Naive thymus-derived CD8-positive, alpha-beta T cell (primary cell): Measurements from ENCODE around the gene SPATS2L. TPM values are rescaled to one million over a fixed set of nuclear protein-coding genes. Genes with fewer than 3 reads are reported as not detected.
"Not testable (repeated sequence)": the region's sequence is repeated elsewhere in the genome, so short reads cannot be mapped to it uniquely, and the experiment has no call there.

Experiments used
- ATAC-seq, 2 donors: fragments of 150-1000 bp; cut with Tn5 transposase in 1 of 2; sonication (Bioruptor Pico), chemical (Tn5 transposase) in 1 of 2; 1 replicate in 1 of 2; 2 replicates in 1 of 2; pipeline ENCODE4 v1.10.0; 2021; ENCODE audit warnings: mild to moderate bottlenecking in 2 of 2, moderate library complexity in 2 of 2
- POLR2A ChIA-PET: fragments of 350-600 bp; sonication (Branson Sonifier 250); formaldehyde crosslinking; loops from one replicate; lab custom pipeline; 2021; ENCODE audit warnings: antibody characterized with exemption; lab: Charles Lee
- DNase-seq, 10 donors: peaks; one replicate each; pipeline versions ENCODE4 v3.0.0 to v3.0.0-alpha.2; 2020 to 2022
- H3K27ac Mint-ChIP-seq, 10 donors: one replicate each; pipeline ENCODE4 v1.8.0; 2020 to 2022; ENCODE audit warnings: mild to moderate bottlenecking in 10 of 10, mixed read lengths in 10 of 10, moderate library complexity in 4 of 10, inconsistent platforms in 1 of 10
- H3K27me3 Mint-ChIP-seq, 5 donors: one replicate each; pipeline ENCODE4 v1.8.0; 2021 to 2022; ENCODE audit warnings: mixed read lengths in 5 of 5
- H3K36me3 Mint-ChIP-seq, 3 donors: one replicate each; pipeline ENCODE4 v1.8.0; 2020 to 2022; ENCODE audit warnings: mixed read lengths in 3 of 3, mild to moderate bottlenecking in 2 of 3, inconsistent platforms in 1 of 3
- H3K4me1 Mint-ChIP-seq, 4 donors: one replicate each; pipeline ENCODE4 v1.8.0; 2021 to 2022; ENCODE audit warnings: mixed read lengths in 4 of 4
- H3K4me3 Mint-ChIP-seq, 10 donors: one replicate each; pipeline ENCODE4 v1.8.0; 2020 to 2022; ENCODE audit warnings: mild to moderate bottlenecking in 10 of 10, mixed read lengths in 10 of 10, moderate library complexity in 6 of 10, inconsistent platforms in 1 of 10
- H3K9me3 Mint-ChIP-seq, 9 donors: one replicate each; pipeline ENCODE4 v1.8.0; 2020 to 2022; ENCODE audit warnings: mixed read lengths in 9 of 9, mild to moderate bottlenecking in 3 of 9, inconsistent platforms in 1 of 9, moderate library complexity in 1 of 9
- polyA plus RNA-seq, 3 donors: library from polyadenylated mRNA; unstranded; fragments of 300-500 nt; fragmentation: Illumina TruSeq; gene quantifications; one replicate each; pipeline ENCODE4 v1.2.3, GENCODE V29; 2021
- total RNA-seq, 8 experiments: library from RNA in 2 of 8; stranded (reverse) in 2 of 8; gene quantifications; one replicate each; pipeline ENCODE4 v1.2.3 and lab custom pipeline; 2021 to 2026

SPATS2L gene
- total and polyA plus RNA-seq, 5 experiments from 2014 or later: 0.97 to 2.6 (median 1.4) TPM

DNA sequence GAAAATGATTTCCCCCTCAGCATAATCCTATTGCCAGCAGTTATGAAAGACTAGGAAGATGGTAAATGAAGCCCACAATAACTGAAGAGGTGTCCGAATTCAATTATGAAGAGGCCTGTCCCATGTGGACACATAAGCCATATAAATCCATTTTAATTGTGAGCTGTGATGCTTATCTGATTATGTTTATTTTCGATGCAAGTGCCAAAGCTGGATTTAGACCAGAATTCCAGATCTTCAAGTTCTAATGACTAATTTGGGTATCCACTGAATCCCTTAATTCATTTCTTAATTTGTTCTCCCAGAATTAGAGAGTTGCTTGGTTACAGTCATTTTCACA is 24.5 kb downstream of the SPATS2L start:
- Mint-ChIP-seq H3K9me3 (peaks cover 0 to 6% (median 0%) of the 10 kb centered on the region in 9 donors), H3K4me1 (no peaks in the 10 kb centered on the region), H3K36me3 (no peaks in the 10 kb centered on the region), H3K4me3 (no peak overlapping the region), H3K27me3 (peaks cover 1 to 11% (median 8%) of the 10 kb centered on the region in 5 donors), H3K27ac (no peak overlapping the region)
- ATAC-seq: no peak
- no peak for DNase-seq
- POLR2A ChIA-PET: no interaction called here

DNA sequence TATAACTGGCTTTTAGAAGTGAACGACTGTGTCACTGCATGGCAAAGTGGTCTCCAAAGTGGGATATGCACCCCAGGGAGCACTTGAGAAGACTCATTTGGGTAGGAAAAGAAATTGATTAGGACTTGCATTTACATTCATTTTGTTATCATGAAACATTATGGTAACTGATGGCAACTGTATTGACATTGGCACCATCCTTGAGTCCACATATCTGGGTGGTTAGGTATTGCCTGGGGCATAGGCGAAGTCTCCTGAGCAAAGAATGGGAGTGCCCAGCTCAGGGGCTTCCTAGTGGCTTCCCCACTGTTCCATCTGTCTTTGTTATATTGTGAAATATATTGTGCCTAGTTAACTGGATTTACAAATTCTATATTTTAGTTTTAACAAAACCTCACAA is 29.2 kb downstream of the SPATS2L start:
- Mint-ChIP-seq H3K9me3 (peaks cover 0 to 6% (median 0%) of the 10 kb centered on the region in 9 donors), H3K4me3 (no peak overlapping the region), H3K27ac (peak overlapping the region in 1 of 10 donors; percentile 76), H3K4me1 (no peaks in the 10 kb centered on the region), H3K27me3 (peaks cover 0 to 1% (median 0%) of the 10 kb centered on the region in 5 donors), H3K36me3 (no peaks in the 10 kb centered on the region)
- POLR2A ChIA-PET: no interaction called here
- DNase-seq (no peak), ATAC-seq (no peak)

DNA sequence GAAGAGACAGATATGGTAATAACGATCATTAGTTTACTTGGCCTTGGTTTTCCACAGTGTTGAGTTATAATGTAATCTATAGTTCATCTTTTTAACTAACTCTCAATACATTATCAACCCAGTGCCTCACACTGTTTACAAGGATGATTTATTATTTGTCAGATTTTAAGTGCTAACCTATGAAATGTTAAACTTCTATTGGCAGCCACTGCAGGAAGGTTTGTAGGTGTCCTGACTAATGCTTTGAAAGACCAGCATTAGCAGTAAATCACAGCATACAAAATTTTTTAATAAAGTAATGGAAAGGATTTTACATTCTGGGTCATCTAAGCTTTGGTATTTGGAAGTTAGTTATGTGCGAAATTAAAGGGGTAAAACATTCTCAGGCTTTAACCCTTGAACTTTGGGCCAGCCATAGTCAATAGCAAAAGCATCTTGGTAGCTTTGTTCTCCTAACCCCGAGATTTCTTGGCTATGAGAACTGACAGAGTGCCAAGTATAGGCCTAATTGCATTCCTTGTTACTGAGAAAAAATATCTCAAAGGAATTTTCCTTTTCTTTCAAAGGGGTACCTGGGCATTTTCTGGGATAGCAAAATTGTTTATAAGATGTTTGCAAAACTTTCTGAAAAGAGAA is 30.6 kb downstream of the SPATS2L start:
- Mint-ChIP-seq H3K27ac (peak overlapping the region in 1 of 10 donors; percentile 60), H3K27me3 (peaks cover 0 to 1% (median 0%) of the 10 kb centered on the region in 5 donors), H3K4me3 (no peak overlapping the region), H3K9me3 (peaks cover 0 to 6% (median 0%) of the 10 kb centered on the region in 9 donors), H3K36me3 (no peaks in the 10 kb centered on the region), H3K4me1 (no peaks in the 10 kb centered on the region)
- ATAC-seq: no peak
- DNase-seq: no peak
- POLR2A ChIA-PET: no interaction called here

DNA sequence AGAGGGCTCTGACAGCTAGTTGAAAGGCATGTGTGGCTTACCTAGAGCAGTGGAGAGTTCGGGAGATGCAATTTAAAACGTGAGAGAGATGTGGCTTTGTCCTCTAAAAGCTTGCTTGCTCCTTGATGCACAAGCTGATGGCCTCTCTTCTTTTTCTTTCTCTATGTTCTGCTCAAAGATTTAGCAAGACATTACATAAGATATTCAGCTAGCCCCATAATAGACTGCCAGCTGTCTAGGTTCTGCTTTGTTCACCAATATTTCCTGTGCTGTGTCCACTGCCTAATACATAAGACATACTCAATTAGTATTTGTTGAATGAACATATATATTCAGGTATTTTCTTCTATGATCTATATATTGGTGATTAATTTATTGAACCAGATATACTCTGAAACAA is 31.1 kb downstream of the SPATS2L start:
- peaks cover 0 to 6% (median 0%) of the 10 kb centered on the region in 9 donors for H3K9me3 Mint-ChIP-seq
- H3K36me3 Mint-ChIP-seq: no peaks in the 10 kb centered on the region
- POLR2A ChIA-PET: no interaction called here
- ATAC-seq (no peak), DNase-seq (no peak)
- no peaks in the 10 kb centered on the region for H3K4me1 Mint-ChIP-seq
- H3K4me3 Mint-ChIP-seq: no peak overlapping the region
- peaks cover 0 to 1% (median 0%) of the 10 kb centered on the region in 5 donors for H3K27me3 Mint-ChIP-seq
- H3K27ac Mint-ChIP-seq: peak overlapping the region in 1 of 10 donors; percentile 60

DNA sequence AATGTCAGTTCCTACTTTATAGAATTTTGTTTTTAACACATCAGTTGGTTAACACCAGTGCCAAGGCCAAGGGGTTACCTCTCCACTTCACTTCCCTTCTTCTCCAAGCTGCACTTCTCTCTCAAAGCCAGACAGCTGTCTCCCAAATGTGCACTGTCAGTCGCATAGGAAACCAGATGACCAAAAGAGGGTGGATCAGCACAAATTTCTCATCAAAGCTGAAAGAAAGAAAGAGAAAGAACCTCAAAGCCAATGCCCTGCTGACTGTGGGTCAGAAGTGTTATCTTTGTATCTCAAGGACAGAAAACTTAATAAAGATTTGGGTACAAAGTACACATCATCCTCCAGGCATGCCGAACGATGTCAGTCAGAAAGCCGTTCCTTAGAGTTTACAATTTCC is 32.2 kb downstream of the SPATS2L start:
- Mint-ChIP-seq H3K27ac (no peak overlapping the region), H3K4me3 (no peak overlapping the region), H3K9me3 (peaks cover 0 to 6% (median 0%) of the 10 kb centered on the region in 9 donors), H3K4me1 (no peaks in the 10 kb centered on the region), H3K27me3 (peaks cover 0 to 1% (median 0%) of the 10 kb centered on the region in 5 donors), H3K36me3 (peaks cover 0 to 4% (median 0%) of the 10 kb centered on the region in 3 donors)
- ATAC-seq: no peak
- POLR2A ChIA-PET: no interaction called here
- no peak for DNase-seq

DNA sequence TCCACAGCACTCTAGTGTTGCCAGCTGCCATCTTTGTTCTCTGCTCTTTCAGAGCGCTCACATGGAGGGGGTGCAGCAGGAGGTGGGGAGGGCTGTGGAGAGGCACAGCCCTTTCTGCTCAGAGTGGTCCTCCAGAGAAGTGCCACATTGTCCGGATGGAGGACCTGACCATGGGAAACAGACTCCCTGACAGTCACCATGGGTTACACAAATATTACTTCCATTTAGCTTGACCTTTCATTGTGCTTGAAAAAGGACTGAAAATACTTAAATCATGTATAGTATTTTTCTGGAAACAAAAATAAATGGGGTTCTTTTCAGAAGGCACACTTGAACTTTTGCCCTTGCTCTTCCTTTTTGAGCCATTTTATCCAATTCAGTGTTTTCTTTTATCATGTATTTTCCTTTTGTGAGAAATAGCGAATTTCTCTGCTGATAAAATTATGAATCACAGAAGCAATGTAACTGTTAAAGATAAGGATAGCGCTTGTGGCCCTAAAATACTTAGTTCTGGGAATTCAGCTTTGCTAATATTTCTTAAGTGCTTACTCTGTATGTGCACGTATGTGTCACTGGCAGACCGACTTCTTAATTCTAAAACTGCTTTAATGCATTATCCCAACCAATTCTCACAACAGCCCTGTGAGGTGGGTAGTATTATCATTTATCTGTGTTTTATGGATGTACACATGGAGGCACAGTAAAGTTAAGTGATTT is 34.2 kb downstream of the SPATS2L start:
- H3K4me1 Mint-ChIP-seq: no peaks in the 10 kb centered on the region
- ATAC-seq (no peak), DNase-seq (no peak)
- H3K27ac Mint-ChIP-seq: no peak overlapping the region
- H3K4me3 Mint-ChIP-seq: no peak overlapping the region
- H3K9me3 Mint-ChIP-seq: peaks cover 0 to 5% (median 0%) of the 10 kb centered on the region in 9 donors
- peaks cover 0 to 4% (median 0%) of the 10 kb centered on the region in 3 donors for H3K36me3 Mint-ChIP-seq
- no peaks in the 10 kb centered on the region for H3K27me3 Mint-ChIP-seq
- POLR2A ChIA-PET: no interaction called here

DNA sequence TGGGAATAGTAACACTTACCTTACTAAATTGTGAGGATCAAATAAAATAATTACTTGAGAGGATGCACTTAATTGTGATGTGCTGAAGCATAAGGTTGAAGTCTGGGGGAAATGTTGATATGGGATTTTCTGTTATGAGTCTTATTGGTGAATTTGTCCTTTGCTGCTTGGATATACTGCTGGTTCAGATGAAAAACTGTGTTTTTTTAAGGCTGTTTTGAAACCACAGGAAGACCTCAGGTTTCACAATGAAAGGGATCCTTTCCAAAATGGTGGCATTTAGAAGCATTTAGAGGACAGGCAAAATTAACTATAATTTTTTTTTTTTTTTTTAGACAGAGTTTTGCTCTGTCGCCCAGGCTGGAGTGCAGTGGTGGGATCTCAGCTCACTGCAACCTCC is 34.9 kb downstream of the SPATS2L start:
- ATAC-seq: no peak
- DNase-seq: no peak
- H3K36me3 Mint-ChIP-seq: peaks cover 0 to 4% (median 0%) of the 10 kb centered on the region in 3 donors
- peaks cover 0 to 5% (median 0%) of the 10 kb centered on the region in 9 donors for H3K9me3 Mint-ChIP-seq
- H3K27ac Mint-ChIP-seq: no peak overlapping the region
- POLR2A ChIA-PET: no interaction called here
- H3K4me3 Mint-ChIP-seq: no peak overlapping the region
- H3K27me3 Mint-ChIP-seq: no peaks in the 10 kb centered on the region
- H3K4me1 Mint-ChIP-seq: no peaks in the 10 kb centered on the region

DNA sequence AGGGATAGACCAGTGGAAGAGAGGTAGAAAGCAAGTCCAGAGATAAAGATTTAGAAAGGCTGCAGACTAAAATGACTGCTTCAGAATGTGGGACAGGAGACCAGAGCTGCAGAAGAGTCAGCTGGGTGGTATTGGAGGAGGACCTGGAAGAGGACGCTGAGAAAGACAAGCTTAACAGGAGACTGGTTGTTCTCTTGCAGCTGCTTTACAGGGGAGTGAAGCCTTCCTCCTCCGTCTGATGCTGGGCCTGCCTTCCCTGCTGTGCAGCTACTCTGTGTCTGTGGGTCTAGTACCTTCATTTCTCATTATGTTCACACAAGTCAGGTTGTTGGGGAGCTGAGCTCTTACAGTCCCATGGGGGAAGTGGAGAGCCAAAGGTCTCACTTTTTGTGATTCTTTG is 35.7 kb downstream of the SPATS2L start:
- Mint-ChIP-seq H3K4me1 (no peaks in the 10 kb centered on the region), H3K27me3 (no peaks in the 10 kb centered on the region), H3K4me3 (no peak overlapping the region), H3K27ac (no peak overlapping the region), H3K36me3 (peaks cover 0 to 4% (median 0%) of the 10 kb centered on the region in 3 donors), H3K9me3 (peaks cover 0 to 5% (median 0%) of the 10 kb centered on the region in 9 donors)
- ATAC-seq (no peak), DNase-seq (no peak)
- POLR2A ChIA-PET: no interaction called here

DNA sequence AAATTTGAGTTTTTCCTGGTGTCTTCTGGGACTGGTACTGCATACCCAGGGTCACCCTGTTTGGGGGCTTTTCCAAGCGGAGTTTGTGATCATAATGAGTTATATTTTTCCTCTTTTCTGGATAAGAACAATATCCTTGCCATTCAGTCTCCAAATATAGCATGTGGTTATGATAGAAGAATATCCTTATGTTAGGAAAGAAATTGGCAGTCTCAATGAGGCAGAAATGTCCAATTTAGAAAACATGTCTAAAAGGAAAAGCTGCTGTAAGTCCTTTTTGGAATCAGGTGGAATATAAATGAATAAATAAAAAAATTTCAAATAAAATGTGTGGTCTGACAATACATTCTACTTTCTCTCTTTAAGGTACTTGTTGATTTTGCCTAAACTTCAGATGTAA is 36.2 kb downstream of the SPATS2L start:
- H3K27ac Mint-ChIP-seq: no peak overlapping the region
- H3K4me1 Mint-ChIP-seq: no peaks in the 10 kb centered on the region
- peaks cover 0 to 4% (median 0%) of the 10 kb centered on the region in 3 donors for H3K36me3 Mint-ChIP-seq
- ATAC-seq (no peak), DNase-seq (no peak)
- H3K27me3 Mint-ChIP-seq: no peaks in the 10 kb centered on the region
- POLR2A ChIA-PET: no interaction called here
- H3K4me3 Mint-ChIP-seq: no peak overlapping the region
- peaks cover 0 to 5% (median 0%) of the 10 kb centered on the region in 9 donors for H3K9me3 Mint-ChIP-seq

DNA sequence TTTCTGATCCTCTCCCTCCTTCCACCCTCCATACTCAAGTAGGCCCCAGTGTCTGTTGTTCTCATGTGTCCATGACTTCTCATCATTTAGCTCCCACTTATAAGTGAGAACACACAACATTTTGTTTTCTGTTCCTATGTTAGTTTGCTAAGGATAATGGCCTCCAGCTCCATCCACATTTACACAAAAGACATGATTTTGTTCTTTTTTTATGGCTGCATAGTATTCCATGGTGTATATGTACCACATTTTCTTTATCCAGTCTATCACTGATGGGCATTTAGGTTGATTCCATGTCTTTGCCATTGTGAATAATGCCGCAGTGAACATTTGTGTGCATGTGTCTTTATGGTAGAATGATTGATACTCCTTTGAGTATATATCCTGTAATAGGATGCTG is 37.7 kb downstream of the SPATS2L start:
- H3K4me3 Mint-ChIP-seq, H3K27ac Mint-ChIP-seq, ATAC-seq, H3K36me3 Mint-ChIP-seq, POLR2A ChIA-PET, H3K27me3 Mint-ChIP-seq, DNase-seq, H3K4me1 Mint-ChIP-seq, H3K9me3 Mint-ChIP-seq: not testable (repeated sequence)

DNA sequence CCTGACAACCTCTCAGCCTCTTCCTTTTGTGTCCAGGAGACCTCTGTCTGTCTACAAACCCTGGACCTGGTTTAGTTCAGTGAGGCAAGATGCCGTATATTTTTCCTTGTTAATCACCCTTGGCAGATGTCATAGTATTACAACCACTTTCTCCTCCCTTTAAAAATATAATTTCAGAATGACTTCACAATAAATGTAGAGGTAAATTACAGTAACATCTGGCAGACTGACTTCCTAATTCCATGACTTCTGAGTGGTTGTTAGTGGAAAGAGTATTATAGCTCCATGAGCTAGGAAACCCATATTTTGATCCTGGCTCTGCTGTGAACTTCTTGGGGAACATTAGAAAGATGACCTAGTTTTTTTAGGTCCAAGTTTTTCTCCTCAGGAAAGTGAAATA is 39.5 kb downstream of the SPATS2L start:
- POLR2A ChIA-PET: no interaction called here
- DNase-seq (no peak), ATAC-seq (no peak)
- H3K9me3 Mint-ChIP-seq: peaks cover 0 to 5% (median 0%) of the 10 kb centered on the region in 9 donors
- peaks cover 0 to 4% (median 0%) of the 10 kb centered on the region in 3 donors for H3K36me3 Mint-ChIP-seq
- no peaks in the 10 kb centered on the region for H3K27me3 Mint-ChIP-seq
- no peak overlapping the region for H3K27ac Mint-ChIP-seq
- no peaks in the 10 kb centered on the region for H3K4me1 Mint-ChIP-seq
- H3K4me3 Mint-ChIP-seq: no peak overlapping the region

DNA sequence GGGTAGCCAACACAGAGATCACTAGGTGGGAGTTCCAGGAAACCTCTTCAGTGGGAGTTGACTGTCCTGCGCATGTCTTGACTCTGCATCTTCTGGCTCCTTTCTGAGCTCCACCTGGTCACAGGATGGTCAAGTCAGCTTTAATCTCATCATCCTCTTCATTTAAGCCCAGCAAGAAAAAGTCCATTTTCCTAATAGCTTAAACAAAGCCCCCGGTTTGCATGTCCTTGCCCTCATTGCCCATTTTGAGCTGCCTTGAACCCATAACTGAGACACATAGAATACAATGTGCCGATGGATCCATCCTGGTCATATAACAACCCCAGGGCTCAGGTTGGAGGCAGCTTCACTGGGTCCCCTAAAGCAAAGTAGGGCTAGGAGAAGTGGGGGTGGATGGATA is 40.8 kb downstream of the SPATS2L start:
- Mint-ChIP-seq H3K36me3 (peaks cover 0 to 4% (median 0%) of the 10 kb centered on the region in 3 donors), H3K4me1 (no peaks in the 10 kb centered on the region), H3K9me3 (peaks cover 0 to 5% (median 0%) of the 10 kb centered on the region in 9 donors)

DNA sequence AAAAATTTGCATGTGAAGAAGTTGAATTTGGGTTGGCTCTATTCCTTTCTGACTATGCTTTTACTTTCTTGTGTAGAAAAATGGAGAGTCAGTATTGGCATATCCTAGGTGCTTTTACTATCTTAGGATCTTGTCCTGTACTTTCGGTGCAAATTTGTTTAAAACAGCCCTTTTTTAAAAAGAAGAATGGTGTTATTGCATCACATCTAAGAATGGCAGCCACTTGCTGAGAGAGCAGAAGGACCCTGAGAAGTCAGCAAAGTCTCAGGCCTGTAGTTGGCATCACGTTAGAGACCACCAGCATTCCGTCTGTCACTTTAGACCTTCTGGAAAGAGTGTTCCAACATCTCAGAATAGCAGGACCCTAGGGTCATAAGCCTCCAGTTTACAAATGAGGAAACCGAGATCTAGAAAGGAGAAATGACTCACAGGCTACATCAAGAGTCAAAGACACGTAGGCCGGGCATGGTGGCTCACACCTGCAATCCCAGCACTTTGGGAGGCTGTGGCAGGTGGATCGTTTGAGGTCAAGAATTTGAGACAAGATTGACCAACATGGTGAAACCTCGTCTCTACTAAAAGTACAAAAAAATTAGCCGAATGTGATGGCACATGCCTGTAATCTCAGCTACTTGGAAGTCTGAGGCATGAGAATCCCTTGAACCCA is 42.5 kb downstream of the SPATS2L start:
- peaks cover 0 to 3% (median 0%) of the 10 kb centered on the region in 9 donors for H3K9me3 Mint-ChIP-seq
- ATAC-seq (no peak), DNase-seq (no peak)
- H3K36me3 Mint-ChIP-seq: no peaks in the 10 kb centered on the region
- H3K4me3 Mint-ChIP-seq: no peak overlapping the region
- no peaks in the 10 kb centered on the region for H3K4me1 Mint-ChIP-seq
- POLR2A ChIA-PET: no interaction called here
- H3K27me3 Mint-ChIP-seq: peaks cover 0 to 6% (median 0%) of the 10 kb centered on the region in 5 donors
- H3K27ac Mint-ChIP-seq: no peak overlapping the region

More for the DNA sequence above, 40.8 kb downstream of the SPATS2L start:
- POLR2A ChIA-PET: no interaction called here
- DNase-seq (no peak), ATAC-seq (no peak)
- H3K27ac Mint-ChIP-seq: no peak overlapping the region
- H3K27me3 Mint-ChIP-seq: peaks cover 0 to 3% (median 0%) of the 10 kb centered on the region in 5 donors
- H3K4me3 Mint-ChIP-seq: no peak overlapping the region
